NB4 (cell line): ENCODE measurements around the gene GFER.
A peak's percentile ranks its signal among the peaks of the same experiment; 100 is the strongest.

ENCODE experiments used
- DNase-seq: peaks from one replicate; pipeline ENCODE4 v3.0.0; 2010; ENCODE audit warnings: low read depth
- H3K4me3 ChIP-seq: one replicate; pipeline ENCODE4 v1.5.1; 2011; ENCODE audit warnings: mild to moderate bottlenecking, low read depth, low read length, moderate library complexity
- CTCF ChIP-seq: IDR thresholded peaks from one replicate; pipeline ENCODE4 v1.5.1; 2012; ENCODE audit warnings: low read depth, low read length
- MAX ChIP-seq: IDR thresholded peaks from 2 replicates; pipeline ENCODE4 v1.6.1; 2011; ENCODE audit warnings: low read depth, low read length
- MYC ChIP-seq: IDR thresholded peaks from 2 replicates; pipeline ENCODE4 v1.6.1; 2011; ENCODE audit warnings: low read depth, low read length
- POLR2A ChIP-seq: IDR thresholded peaks from 2 replicates; pipeline ENCODE4 v1.6.1; 2011; ENCODE audit warnings: mild to moderate bottlenecking; ENCODE audit not compliant: insufficient read length; ENCODE audit errors: extremely low read depth

The GFER gene

DNA sequence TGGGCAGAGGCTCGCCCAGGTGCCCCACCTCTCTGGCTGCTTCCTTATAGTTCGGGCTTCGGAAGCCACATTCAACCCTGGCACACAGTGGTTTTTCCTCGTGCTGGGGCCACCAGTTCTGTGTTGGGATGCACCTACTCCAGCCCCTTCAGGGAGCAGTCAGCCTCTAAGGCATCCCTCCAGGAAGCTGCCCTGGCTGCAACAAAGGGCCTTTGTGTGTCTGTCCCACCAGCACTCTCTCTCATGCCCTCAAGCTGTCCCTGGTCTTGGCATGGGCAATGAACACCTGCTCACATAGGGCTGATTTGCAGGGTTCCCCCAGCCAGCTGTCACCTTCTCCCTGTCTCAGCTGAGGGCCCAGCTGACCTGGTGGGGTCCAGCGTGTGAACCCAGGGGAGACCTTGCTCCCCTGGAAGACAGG lies 2.0 kb upstream of the GFER start:
- no peak for DNase-seq
- TF ChIP-seq MYC (no peak), POLR2A (no peak), CTCF (no peak), MAX (no peak)
- no peak overlapping the region for H3K4me3 ChIP-seq

GRCh38 chr16:1982991-1983543 lies 926 bp upstream of the GFER start:
- DNase-seq, result no peak
- no peak for TF ChIP-seq CTCF
- TF ChIP-seq MAX, result no peak
- no peak for TF ChIP-seq POLR2A
- TF ChIP-seq MYC, result no peak
- H3K4me3 ChIP-seq, result no peak overlapping the region

DNA sequence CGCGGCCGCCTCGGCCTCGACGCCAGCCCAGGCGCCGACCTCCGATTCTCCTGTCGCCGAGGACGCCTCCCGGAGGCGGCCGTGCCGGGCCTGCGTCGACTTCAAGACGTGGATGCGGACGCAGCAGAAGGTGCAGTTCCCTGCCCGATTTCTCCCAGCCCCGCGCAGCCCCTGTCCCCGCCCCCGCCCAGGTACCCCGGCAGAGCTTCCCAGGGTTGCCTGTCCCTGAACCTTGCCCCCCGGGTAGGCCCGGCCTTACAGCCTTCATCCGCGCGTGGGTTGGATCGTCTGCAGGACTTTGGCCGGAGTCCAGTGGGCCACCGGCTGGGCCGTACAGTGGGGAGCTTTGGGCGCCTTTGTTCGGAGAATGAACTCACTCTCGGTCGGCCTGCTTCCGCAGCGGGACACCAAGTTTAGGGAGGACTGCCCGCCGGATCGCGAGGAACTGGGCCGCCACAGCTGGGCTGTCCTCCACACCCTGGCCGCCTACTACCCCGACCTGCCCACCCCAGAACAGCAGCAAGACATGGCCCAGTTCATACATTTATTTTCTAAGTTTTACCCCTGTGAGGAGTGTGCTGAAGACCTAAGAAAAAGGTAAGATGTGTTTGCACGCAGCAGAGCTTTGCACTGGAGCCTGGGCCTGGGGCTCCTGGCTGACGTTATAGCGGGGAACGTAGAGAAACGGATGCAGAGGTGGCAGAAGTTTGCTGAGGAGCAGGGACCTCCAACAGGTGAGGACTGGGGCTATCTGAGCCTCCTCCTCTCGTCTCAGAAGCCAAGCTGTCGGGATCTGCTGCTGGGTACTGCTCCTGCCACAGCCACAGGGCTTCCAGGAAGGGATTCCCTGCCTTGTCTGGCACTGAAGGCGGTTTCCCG lies 593 bp downstream of the GFER start:
- peak overlapping the region; percentile 68 for H3K4me3 ChIP-seq
- TF ChIP-seq MYC, result no peak
- no peak for TF ChIP-seq MAX
- TF ChIP-seq CTCF, result no peak
- TF ChIP-seq POLR2A, result no peak
- DNase-seq, result no peak

GRCh38 chr16:1985466-1986150 lies 1.6 kb downstream of the GFER start:
- H3K4me3 ChIP-seq, result peak overlapping the region; percentile 68
- DNase-seq, result no peak

GRCh38 chr16:1987198-1987597 lies 3.2 kb downstream of the GFER start:
- no peak for TF ChIP-seq MAX
- DNase-seq, result no peak
- H3K4me3 ChIP-seq, result no peak overlapping the region

More at GRCh38 chr16:1985466-1986150, 1.6 kb downstream of the GFER start:
- TF ChIP-seq POLR2A, result no peak
- no peak for TF ChIP-seq MYC
- TF ChIP-seq CTCF, result no peak
- TF ChIP-seq MAX, result no peak
